ENCODE results near the gene ATP11A.

ATP11A gene

GRCh38 chr13:112721198-112722104, 31.6 kb downstream of the ATP11A start:
- H3K4me3 ChIP-seq (replicated peaks; ENCODE audit: low read depth, low read length): no peak overlapping the region
- no peak for TF ChIP-seq CTCF (IDR thresholded peaks at IDR 0.05; ENCODE audit: low read length, missing control alignments)
- no peak for DNase-seq (ENCODE audit: low read depth)

- peak; percentile 88 for DNase-seq (ENCODE audit: low read depth)
- no peak for TF ChIP-seq CTCF (IDR thresholded peaks at IDR 0.05; ENCODE audit: low read length, missing control alignments)
- peak overlapping the region; percentile 22 for H3K4me3 ChIP-seq (replicated peaks; ENCODE audit: low read depth, low read length)
These were observed 32.8 kb downstream of the ATP11A start for GRCh38 chr13:112722433-112723263.

- no peak for DNase-seq (ENCODE audit: low read depth)
- H3K4me3 ChIP-seq (replicated peaks; ENCODE audit: low read depth, low read length): no peak overlapping the region
- TF ChIP-seq CTCF (IDR thresholded peaks at IDR 0.05; ENCODE audit: low read length, missing control alignments): no peak
These were observed 33.9 kb downstream of the ATP11A start for GRCh38 chr13:112723771-112724170.

GRCh38 chr13:112724788-112725345, 35.0 kb downstream of the ATP11A start:
- TF ChIP-seq CTCF (IDR thresholded peaks at IDR 0.05; ENCODE audit: low read length, missing control alignments): no peak
- no peak overlapping the region for H3K4me3 ChIP-seq (replicated peaks; ENCODE audit: low read depth, low read length)
- DNase-seq (ENCODE audit: low read depth): no peak

GRCh38 chr13:112725346-112726015, 35.6 kb downstream of the ATP11A start:
- H3K4me3 ChIP-seq (replicated peaks; ENCODE audit: low read depth, low read length): no peak overlapping the region
- DNase-seq (ENCODE audit: low read depth): no peak
- no peak for TF ChIP-seq CTCF (IDR thresholded peaks at IDR 0.05; ENCODE audit: low read length, missing control alignments)

- no peak for TF ChIP-seq CTCF (IDR thresholded peaks at IDR 0.05; ENCODE audit: low read length, missing control alignments)
These were observed 36.4 kb downstream of the ATP11A start for GRCh38 chr13:112726016-112726767.

More at GRCh38 chr13:112726016-112726767, 36.4 kb downstream of the ATP11A start:
- H3K4me3 ChIP-seq (replicated peaks; ENCODE audit: low read depth, low read length): no peak overlapping the region
- no peak for DNase-seq (ENCODE audit: low read depth)

Measured in fibroblast of pulmonary artery (primary cell).